ENCODE measurements around the gene MSH2. TPM values are rescaled to one million over a fixed set of nuclear protein-coding genes. Genes with fewer than 3 reads are reported as not detected.
"Not testable (repeated sequence)": the region's sequence is repeated elsewhere in the genome, so short reads cannot be mapped to it uniquely, and the experiment has no call there.

MSH2 gene
- polyA plus RNA-seq, 4 donors = 4.0 to 30.2 (median 10.3) TPM

DNA sequence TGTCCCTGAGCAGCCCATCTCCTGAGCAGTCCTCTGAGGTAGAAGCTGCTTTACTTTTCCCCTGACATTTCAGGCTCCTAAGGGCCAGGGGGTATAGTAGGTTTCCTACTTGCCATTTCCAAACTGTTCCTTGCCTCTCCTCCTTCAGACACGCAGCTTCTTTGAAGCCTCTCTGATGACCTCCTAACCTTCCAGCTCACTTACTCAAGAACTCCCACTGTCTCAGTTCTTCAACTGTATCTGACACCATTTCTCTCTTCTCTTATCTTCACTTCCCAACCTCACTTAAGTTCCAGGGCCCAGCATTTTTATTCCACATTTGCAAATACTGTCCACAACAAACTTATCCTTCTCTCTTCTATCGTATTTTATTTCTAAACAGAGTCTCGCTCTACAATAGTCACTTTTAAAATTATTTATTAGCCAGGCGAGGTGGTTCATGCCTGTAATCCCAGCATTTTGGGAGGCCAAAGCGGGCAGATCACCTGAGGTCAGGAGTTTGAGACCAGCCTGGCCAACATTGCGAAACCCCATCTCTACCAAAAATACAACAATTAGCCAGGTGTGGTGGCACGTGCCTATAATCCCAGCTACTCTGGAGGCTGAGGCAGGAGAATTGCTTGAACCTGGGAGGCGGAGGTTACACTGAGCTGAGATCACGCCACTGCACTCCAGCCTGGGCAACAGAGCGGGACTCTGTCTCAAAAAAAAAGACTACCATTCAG is 41.3 kb upstream of the MSH2 start:
- H3K4me1 ChIP-seq (ENCODE audit: control insufficient read depth in 3 of 3, insufficient read depth in 2 of 3, low read depth in 1 of 3, low read length in 2 of 3) = peaks cover 0 to 43% (median 6%) of the 10 kb centered on the region in 3 donors
- not testable (repeated sequence) for H3K36me3 ChIP-seq (ENCODE audit: control insufficient read depth in 3 of 3, insufficient read depth in 2 of 3, low read depth in 1 of 3, low read length in 3 of 3); H3K4me3 ChIP-seq (ENCODE audit: low read depth in 1 of 3, low read length in 3 of 3); FAIRE-seq; H3K27me3 ChIP-seq (ENCODE audit: control insufficient read depth in 3 of 3, insufficient read depth in 3 of 3, low read length in 3 of 3); H3K9me3 ChIP-seq (ENCODE audit: control insufficient read depth in 2 of 2, insufficient read depth in 1 of 2, low read depth in 1 of 2, low read length in 1 of 2)
- peak in 1 of 2 donors; percentile 36 for DNase-seq
- WGBS, 3 donors = 75 to 86% (median 78%) methylated on average over 10 of the region's 10 CpGs
- H3K27ac ChIP-seq (ENCODE audit: low read depth in 1 of 3, low read length in 2 of 3) = peak overlapping the region; percentile 75 to 94 (median 82)

- Histone ChIP-seq H3K27me3 (ENCODE audit: control insufficient read depth in 3 of 3, insufficient read depth in 3 of 3, low read length in 3 of 3) (peaks cover 0 to 4% (median 4%) of the 10 kb centered on the region in 3 donors), H3K27ac (ENCODE audit: low read depth in 1 of 3, low read length in 2 of 3) (peak overlapping the region in 1 of 3 donors; percentile 99), H3K9me3 (ENCODE audit: control insufficient read depth in 2 of 2, insufficient read depth in 1 of 2, low read depth in 1 of 2, low read length in 1 of 2) (no peaks in the 10 kb centered on the region), H3K4me3 (ENCODE audit: low read depth in 1 of 3, low read length in 3 of 3) (peak overlapping the region in 2 of 3 donors; percentile 33 to 89), H3K4me1 (ENCODE audit: control insufficient read depth in 3 of 3, insufficient read depth in 2 of 3, low read depth in 1 of 3, low read length in 2 of 3) (no peaks in the 10 kb centered on the region), H3K36me3 (ENCODE audit: control insufficient read depth in 3 of 3, insufficient read depth in 2 of 3, low read depth in 1 of 3, low read length in 3 of 3) (peaks cover 0 to 52% (median 10%) of the 10 kb centered on the region in 3 donors)
- DNase-seq (peak; percentile 71 to 72), FAIRE-seq (no peak)
- 11 to 53% (median 33%) methylated on average over 5 of the region's 5 CpGs for WGBS, 3 donors
Measured at GRCh38 chr2:47373747-47374146, 29.2 kb upstream of the MSH2 start.

- H3K4me1 ChIP-seq (ENCODE audit: control insufficient read depth in 3 of 3, insufficient read depth in 2 of 3, low read depth in 1 of 3, low read length in 2 of 3) = no peaks in the 10 kb centered on the region
- peaks cover 0 to 54% (median 12%) of the 10 kb centered on the region in 3 donors for H3K36me3 ChIP-seq (ENCODE audit: control insufficient read depth in 3 of 3, insufficient read depth in 2 of 3, low read depth in 1 of 3, low read length in 3 of 3)
- whole genome bisulfite sequencing, 3 donors = 24 to 72% (median 46%) methylated on average over 1 of the region's 1 CpG
- no peaks in the 10 kb centered on the region for H3K9me3 ChIP-seq (ENCODE audit: control insufficient read depth in 2 of 2, insufficient read depth in 1 of 2, low read depth in 1 of 2, low read length in 1 of 2)
- DNase-seq (no peak), FAIRE-seq (no peak)
- H3K4me3 ChIP-seq (ENCODE audit: low read depth in 1 of 3, low read length in 3 of 3) = no peak overlapping the region
- H3K27me3 ChIP-seq (ENCODE audit: control insufficient read depth in 3 of 3, insufficient read depth in 3 of 3, low read length in 3 of 3) = no peaks in the 10 kb centered on the region
- H3K27ac ChIP-seq (ENCODE audit: low read depth in 1 of 3, low read length in 2 of 3) = no peak overlapping the region
Measured at GRCh38 chr2:47375307-47375706, 27.6 kb upstream of the MSH2 start.

- Histone ChIP-seq H3K4me3 (ENCODE audit: low read depth in 1 of 3, low read length in 3 of 3) (no peak overlapping the region), H3K27ac (ENCODE audit: low read depth in 1 of 3, low read length in 2 of 3) (no peak overlapping the region), H3K9me3 (ENCODE audit: control insufficient read depth in 2 of 2, insufficient read depth in 1 of 2, low read depth in 1 of 2, low read length in 1 of 2) (no peaks in the 10 kb centered on the region), H3K36me3 (ENCODE audit: control insufficient read depth in 3 of 3, insufficient read depth in 2 of 3, low read depth in 1 of 3, low read length in 3 of 3) (peaks cover 0 to 68% (median 10%) of the 10 kb centered on the region in 3 donors), H3K27me3 (ENCODE audit: control insufficient read depth in 3 of 3, insufficient read depth in 3 of 3, low read length in 3 of 3) (no peaks in the 10 kb centered on the region), H3K4me1 (ENCODE audit: control insufficient read depth in 3 of 3, insufficient read depth in 2 of 3, low read depth in 1 of 3, low read length in 2 of 3) (no peaks in the 10 kb centered on the region)
- no peak for FAIRE-seq
- 26 to 59% (median 38%) methylated on average over 3 of the region's 3 CpGs for WGBS, 3 donors
- DNase-seq = peak in 1 of 2 donors; percentile 45
Measured at GRCh38 chr2:47379384-47379783, 23.6 kb upstream of the MSH2 start.

- no peak overlapping the region for H3K4me3 ChIP-seq (ENCODE audit: low read depth in 1 of 3, low read length in 3 of 3)
- DNase-seq (no peak), FAIRE-seq (no peak)
- no peaks in the 10 kb centered on the region for H3K4me1 ChIP-seq (ENCODE audit: control insufficient read depth in 3 of 3, insufficient read depth in 2 of 3, low read depth in 1 of 3, low read length in 2 of 3)
- H3K9me3 ChIP-seq (ENCODE audit: control insufficient read depth in 2 of 2, insufficient read depth in 1 of 2, low read depth in 1 of 2, low read length in 1 of 2) = no peaks in the 10 kb centered on the region
- no peaks in the 10 kb centered on the region for H3K27me3 ChIP-seq (ENCODE audit: control insufficient read depth in 3 of 3, insufficient read depth in 3 of 3, low read length in 3 of 3)
- H3K36me3 ChIP-seq (ENCODE audit: control insufficient read depth in 3 of 3, insufficient read depth in 2 of 3, low read depth in 1 of 3, low read length in 3 of 3) = peaks cover 0 to 59% (median 12%) of the 10 kb centered on the region in 3 donors
- WGBS, 3 donors = 69 to 87% (median 78%) methylated on average over 1 of the region's 1 CpG
- no peak overlapping the region for H3K27ac ChIP-seq (ENCODE audit: low read depth in 1 of 3, low read length in 2 of 3)
Measured at GRCh38 chr2:47381408-47381807, 21.5 kb upstream of the MSH2 start.

- Histone ChIP-seq H3K4me1 (ENCODE audit: control insufficient read depth in 3 of 3, insufficient read depth in 2 of 3, low read depth in 1 of 3, low read length in 2 of 3) (no peaks in the 10 kb centered on the region), H3K9me3 (ENCODE audit: control insufficient read depth in 2 of 2, insufficient read depth in 1 of 2, low read depth in 1 of 2, low read length in 1 of 2) (no peaks in the 10 kb centered on the region), H3K27me3 (ENCODE audit: control insufficient read depth in 3 of 3, insufficient read depth in 3 of 3, low read length in 3 of 3) (no peaks in the 10 kb centered on the region), H3K36me3 (ENCODE audit: control insufficient read depth in 3 of 3, insufficient read depth in 2 of 3, low read depth in 1 of 3, low read length in 3 of 3) (peaks cover 0 to 63% (median 9%) of the 10 kb centered on the region in 3 donors), H3K4me3 (ENCODE audit: low read depth in 1 of 3, low read length in 3 of 3) (no peak overlapping the region), H3K27ac (ENCODE audit: low read depth in 1 of 3, low read length in 2 of 3) (no peak overlapping the region)
- no peak for DNase-seq
- no peak for FAIRE-seq
- WGBS, 3 donors = 61 to 77% (median 65%) methylated on average over 3 of the region's 3 CpGs
Measured at GRCh38 chr2:47386551-47386950, 16.4 kb upstream of the MSH2 start.

- Histone ChIP-seq H3K4me3 (ENCODE audit: low read depth in 1 of 3, low read length in 3 of 3) (no peak overlapping the region), H3K4me1 (ENCODE audit: control insufficient read depth in 3 of 3, insufficient read depth in 2 of 3, low read depth in 1 of 3, low read length in 2 of 3) (no peaks in the 10 kb centered on the region), H3K27ac (ENCODE audit: low read depth in 1 of 3, low read length in 2 of 3) (no peak overlapping the region), H3K9me3 (ENCODE audit: control insufficient read depth in 2 of 2, insufficient read depth in 1 of 2, low read depth in 1 of 2, low read length in 1 of 2) (no peaks in the 10 kb centered on the region), H3K36me3 (ENCODE audit: control insufficient read depth in 3 of 3, insufficient read depth in 2 of 3, low read depth in 1 of 3, low read length in 3 of 3) (peaks cover 0 to 49% (median 6%) of the 10 kb centered on the region in 3 donors), H3K27me3 (ENCODE audit: control insufficient read depth in 3 of 3, insufficient read depth in 3 of 3, low read length in 3 of 3) (no peaks in the 10 kb centered on the region)
- 65 to 70% (median 70%) methylated on average over 2 of the region's 2 CpGs for WGBS, 3 donors
- DNase-seq (no peak), FAIRE-seq (no peak)
Measured at GRCh38 chr2:47388888-47389287, 14.1 kb upstream of the MSH2 start.

DNA sequence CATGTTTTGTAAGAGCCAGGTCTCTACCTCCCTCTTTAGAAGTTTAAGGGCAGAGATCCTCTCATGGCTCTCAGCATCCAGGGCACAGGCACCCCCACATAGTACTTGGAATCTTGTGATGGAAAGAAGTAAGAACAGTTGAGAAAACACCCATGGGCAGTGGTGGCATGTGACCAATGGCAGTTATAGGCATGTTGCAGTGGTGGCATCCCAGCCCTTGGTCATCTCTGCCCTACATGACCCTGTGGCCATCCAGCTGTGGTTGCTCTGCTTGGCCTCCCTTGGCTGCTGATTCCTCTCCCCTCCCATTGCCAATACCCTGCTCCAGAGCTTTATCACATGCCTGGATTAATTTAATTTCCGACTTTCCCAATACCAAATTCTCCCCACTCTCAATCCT is 13.3 kb upstream of the MSH2 start:
- FAIRE-seq (no peak), DNase-seq (no peak)
- Histone ChIP-seq H3K27ac (ENCODE audit: low read depth in 1 of 3, low read length in 2 of 3) (no peak overlapping the region), H3K27me3 (ENCODE audit: control insufficient read depth in 3 of 3, insufficient read depth in 3 of 3, low read length in 3 of 3) (no peaks in the 10 kb centered on the region), H3K4me1 (ENCODE audit: control insufficient read depth in 3 of 3, insufficient read depth in 2 of 3, low read depth in 1 of 3, low read length in 2 of 3) (no peaks in the 10 kb centered on the region), H3K4me3 (ENCODE audit: low read depth in 1 of 3, low read length in 3 of 3) (no peak overlapping the region), H3K36me3 (ENCODE audit: control insufficient read depth in 3 of 3, insufficient read depth in 2 of 3, low read depth in 1 of 3, low read length in 3 of 3) (peaks cover 0 to 41% (median 6%) of the 10 kb centered on the region in 3 donors), H3K9me3 (ENCODE audit: control insufficient read depth in 2 of 2, insufficient read depth in 1 of 2, low read depth in 1 of 2, low read length in 1 of 2) (no peaks in the 10 kb centered on the region)
- 83 to 88% (median 86%) methylated on average over 1 of the region's 1 CpG for WGBS, 3 donors
